ENCODE results near the gene TRMT61A. TPM values are rescaled to one million over a fixed set of nuclear protein-coding genes. Genes with fewer than 3 reads are reported as not detected.

Gene TRMT61A
- total and polyA plus RNA-seq, 9 donors = 6.4 to 9.1 (median 7.8) TPM

- Histone ChIP-seq H3K27me3 (ENCODE audit: control insufficient read depth, insufficient read depth, low read length) (no peaks in the 10 kb centered on the region), H3K4me3 (ENCODE audit: low read length) (no peak overlapping the region), H3K4me1 (ENCODE audit: control insufficient read depth, insufficient read depth, low read length) (peaks cover 54% of the 10 kb centered on the region), H3K36me3 (ENCODE audit: control insufficient read depth, insufficient read depth, low read length) (peaks cover 16% of the 10 kb centered on the region), H3K9me3 (replicated peaks; ENCODE audit: control insufficient read depth, low read depth, low read length) (no peaks in the 10 kb centered on the region), H3K27ac (ENCODE audit: low read length) (peak overlapping the region; percentile 25)
- 81% methylated on average over 8 of the region's 16 CpGs for WGBS (ENCODE audit: insufficient coverage)
- peak; percentile 32 for DNase-seq
These were observed 29.3 kb downstream of the TRMT61A start for GRCh38 chr14:103558071-103558882.

DNA sequence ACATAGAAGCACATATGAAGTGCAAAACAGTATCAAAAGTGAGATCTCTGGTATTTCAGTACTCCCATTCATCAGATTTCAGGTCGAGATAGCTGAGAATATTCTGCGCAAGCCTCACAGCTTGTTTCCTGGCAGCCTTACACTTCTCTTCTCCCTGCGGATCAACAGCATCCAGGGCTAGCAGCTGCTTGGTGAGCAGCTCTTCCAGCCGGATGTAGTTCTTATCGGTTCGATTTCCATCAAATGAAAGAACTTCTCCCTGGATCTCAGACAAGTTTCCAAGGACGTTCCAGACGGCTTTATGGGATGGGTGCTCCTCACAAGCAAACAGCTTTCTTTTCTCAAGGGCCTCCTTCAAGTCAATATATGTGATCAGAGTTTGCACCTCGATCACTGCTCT, 30.8 kb downstream of the TRMT61A start:
- Histone ChIP-seq H3K27ac (ENCODE audit: low read length) (no peak overlapping the region), H3K9me3 (replicated peaks; ENCODE audit: control insufficient read depth, low read depth, low read length) (no peaks in the 10 kb centered on the region), H3K4me3 (ENCODE audit: low read length) (no peak overlapping the region), H3K4me1 (ENCODE audit: control insufficient read depth, insufficient read depth, low read length) (peaks cover 50% of the 10 kb centered on the region), H3K36me3 (ENCODE audit: control insufficient read depth, insufficient read depth, low read length) (peaks cover 16% of the 10 kb centered on the region), H3K27me3 (ENCODE audit: control insufficient read depth, insufficient read depth, low read length) (no peaks in the 10 kb centered on the region)
- DNase-seq = peak; percentile 85
- WGBS (ENCODE audit: insufficient coverage) = 31% methylated on average over 8 of the region's 9 CpGs

DNA sequence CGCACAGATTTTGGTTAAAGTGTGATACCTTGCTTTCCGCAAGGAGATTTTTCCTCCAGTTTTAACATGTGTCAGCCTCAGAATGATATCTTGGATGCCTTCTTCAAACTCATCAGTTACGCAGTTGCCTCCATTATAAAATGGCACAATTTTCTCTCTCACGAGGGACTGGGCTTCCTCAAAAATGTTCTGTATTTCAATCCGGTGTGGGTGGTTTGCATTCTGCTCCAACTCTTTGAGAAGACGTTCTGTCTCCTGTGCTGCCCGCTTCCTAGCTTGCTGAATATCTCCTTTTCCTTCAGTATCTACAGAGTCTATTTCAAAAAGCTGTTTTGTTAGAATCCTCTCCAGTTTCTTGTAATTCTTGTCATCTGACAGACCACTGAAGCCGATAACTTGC, 31.7 kb downstream of the TRMT61A start:
- Histone ChIP-seq H3K9me3 (replicated peaks; ENCODE audit: control insufficient read depth, low read depth, low read length) (no peaks in the 10 kb centered on the region), H3K27me3 (ENCODE audit: control insufficient read depth, insufficient read depth, low read length) (no peaks in the 10 kb centered on the region), H3K4me1 (ENCODE audit: control insufficient read depth, insufficient read depth, low read length) (peaks cover 44% of the 10 kb centered on the region), H3K27ac (ENCODE audit: low read length) (peak overlapping the region; percentile 87), H3K36me3 (ENCODE audit: control insufficient read depth, insufficient read depth, low read length) (peaks cover 16% of the 10 kb centered on the region), H3K4me3 (ENCODE audit: low read length) (peak overlapping the region; percentile 95)
- WGBS (ENCODE audit: insufficient coverage) = 95% methylated on average over 2 of the region's 8 CpGs
- DNase-seq = peak; percentile 19

- 4% methylated on average over 24 of the region's 36 CpGs for WGBS (ENCODE audit: insufficient coverage)
- H3K4me1 ChIP-seq (ENCODE audit: control insufficient read depth, insufficient read depth, low read length) = peaks cover 40% of the 10 kb centered on the region
- peak; percentile 83 for DNase-seq
These were observed 32.6 kb downstream of the TRMT61A start for GRCh38 chr14:103561381-103562178.

GRCh38 chr14:103562179-103562428, 33.1 kb downstream of the TRMT61A start:
- H3K4me3 ChIP-seq (ENCODE audit: low read length) = peak overlapping the region; percentile 95
- peak overlapping the region; percentile 87 for H3K27ac ChIP-seq (ENCODE audit: low read length)
- DNase-seq = peak; percentile 66
- no peaks in the 10 kb centered on the region for H3K27me3 ChIP-seq (ENCODE audit: control insufficient read depth, insufficient read depth, low read length)
- no peaks in the 10 kb centered on the region for H3K9me3 ChIP-seq (replicated peaks; ENCODE audit: control insufficient read depth, low read depth, low read length)
- WGBS (ENCODE audit: insufficient coverage) = under 1% methylated on average over 25 of the region's 25 CpGs
- H3K4me1 ChIP-seq (ENCODE audit: control insufficient read depth, insufficient read depth, low read length) = peaks cover 40% of the 10 kb centered on the region
- peaks cover 21% of the 10 kb centered on the region for H3K36me3 ChIP-seq (ENCODE audit: control insufficient read depth, insufficient read depth, low read length)

More at GRCh38 chr14:103561381-103562178, 32.6 kb downstream of the TRMT61A start:
- H3K9me3 ChIP-seq (replicated peaks; ENCODE audit: control insufficient read depth, low read depth, low read length) = no peaks in the 10 kb centered on the region
- H3K27ac ChIP-seq (ENCODE audit: low read length) = peak overlapping the region; percentile 87
- peaks cover 19% of the 10 kb centered on the region for H3K36me3 ChIP-seq (ENCODE audit: control insufficient read depth, insufficient read depth, low read length)
- peak overlapping the region; percentile 95 for H3K4me3 ChIP-seq (ENCODE audit: low read length)
- no peaks in the 10 kb centered on the region for H3K27me3 ChIP-seq (ENCODE audit: control insufficient read depth, insufficient read depth, low read length)

DNA sequence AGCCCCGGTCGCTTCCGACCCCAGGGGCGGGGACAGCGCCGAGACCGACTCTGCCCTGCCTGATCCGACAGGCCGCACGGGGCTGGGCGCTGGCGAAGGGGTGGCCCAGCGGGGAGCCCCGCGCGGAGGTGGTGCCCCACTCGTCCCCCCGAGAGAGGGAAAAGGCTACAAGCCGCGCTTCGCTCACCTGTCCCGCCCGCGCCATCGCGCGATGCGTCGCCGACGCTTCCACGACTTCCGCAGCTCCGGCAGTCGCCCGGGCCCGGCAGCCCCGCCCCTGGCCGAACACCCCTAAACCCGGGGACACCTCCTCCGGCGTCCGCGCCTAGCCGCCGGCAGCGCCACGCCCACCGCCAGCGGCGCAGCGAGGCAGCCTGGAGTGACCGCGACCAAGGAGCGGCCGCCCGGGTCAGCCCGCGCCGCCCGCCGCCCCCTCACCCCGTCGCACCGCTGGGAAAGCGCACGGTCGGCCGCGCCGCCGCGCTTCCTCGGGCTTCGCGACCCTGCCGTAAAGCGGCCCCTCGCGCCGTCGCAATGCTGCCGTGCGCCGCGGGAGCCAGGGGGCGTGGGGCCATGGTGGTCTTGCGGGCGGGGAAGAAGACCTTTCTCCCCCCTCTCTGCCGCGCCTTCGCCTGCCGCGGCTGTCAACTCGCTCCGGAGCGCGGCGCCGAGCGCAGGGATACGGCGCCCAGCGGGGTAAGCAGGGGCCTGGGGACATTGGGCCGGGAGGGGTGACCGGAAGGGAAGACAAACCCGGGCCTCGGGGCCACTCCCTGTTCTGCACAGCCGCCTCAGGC, 33.6 kb downstream of the TRMT61A start, which contains the start of the genes BAG5 and COA8:
BAG5 (minus strand) TSS at position 229 of the 797 bp plus-strand sequence. CDS start 1,493 bp downstream, outside the sequence.
COA8 (plus strand) TSS at position 532 of the 797 bp plus-strand sequence; CDS start at position 574, 42 bp downstream.
- H3K27me3 ChIP-seq (ENCODE audit: control insufficient read depth, insufficient read depth, low read length) = no peaks in the 10 kb centered on the region
- peak within 1 kb of the TSS; percentile 95 for H3K4me3 ChIP-seq (ENCODE audit: low read length)
- H3K4me1 ChIP-seq (ENCODE audit: control insufficient read depth, insufficient read depth, low read length) = peaks cover 37% of the 10 kb centered on the region
- no peaks in the 10 kb centered on the region for H3K9me3 ChIP-seq (replicated peaks; ENCODE audit: control insufficient read depth, low read depth, low read length)
- DNase-seq = peak; percentile 94
- peaks cover 21% of the 10 kb centered on the region for H3K36me3 ChIP-seq (ENCODE audit: control insufficient read depth, insufficient read depth, low read length)
- H3K27ac ChIP-seq (ENCODE audit: low read length) = peak within 1 kb of the TSS; percentile 87
- WGBS (ENCODE audit: insufficient coverage) = 0% methylated on average over 105 of the region's 109 CpGs

DNA sequence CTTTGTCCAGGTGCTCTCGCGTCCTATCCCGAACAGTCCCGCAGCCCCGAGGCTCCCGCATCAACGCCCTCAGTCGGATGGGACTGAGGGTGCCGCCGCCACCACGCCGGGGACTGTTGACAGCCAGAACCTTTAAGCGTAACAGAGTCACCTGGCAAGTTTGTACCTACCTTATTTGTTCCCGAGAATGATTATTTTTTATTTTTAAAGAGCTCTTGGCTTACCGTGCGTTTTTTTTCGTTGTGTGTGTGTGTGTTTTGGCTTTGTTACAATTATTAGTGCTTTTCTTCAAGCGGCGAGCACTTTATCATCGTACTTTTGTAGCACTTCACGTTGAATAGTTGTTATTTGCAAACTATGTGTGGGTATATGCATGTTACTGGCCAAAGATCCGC, 34.2 kb downstream of the TRMT61A start:
- peak overlapping the region; percentile 67 for H3K27ac ChIP-seq (ENCODE audit: low read length)
- H3K4me1 ChIP-seq (ENCODE audit: control insufficient read depth, insufficient read depth, low read length) = peaks cover 34% of the 10 kb centered on the region
- peak overlapping the region; percentile 93 for H3K4me3 ChIP-seq (ENCODE audit: low read length)
- no peaks in the 10 kb centered on the region for H3K9me3 ChIP-seq (replicated peaks; ENCODE audit: control insufficient read depth, low read depth, low read length)
- H3K27me3 ChIP-seq (ENCODE audit: control insufficient read depth, insufficient read depth, low read length) = no peaks in the 10 kb centered on the region
- DNase-seq = no peak
- peaks cover 26% of the 10 kb centered on the region for H3K36me3 ChIP-seq (ENCODE audit: control insufficient read depth, insufficient read depth, low read length)
- WGBS (ENCODE audit: insufficient coverage) = 0% methylated on average over 15 of the region's 22 CpGs

GRCh38 chr14:103563844-103564505, 35.0 kb downstream of the TRMT61A start:
- Histone ChIP-seq H3K27ac (ENCODE audit: low read length) (no peak overlapping the region), H3K27me3 (ENCODE audit: control insufficient read depth, insufficient read depth, low read length) (no peaks in the 10 kb centered on the region), H3K4me1 (ENCODE audit: control insufficient read depth, insufficient read depth, low read length) (peaks cover 29% of the 10 kb centered on the region), H3K36me3 (ENCODE audit: control insufficient read depth, insufficient read depth, low read length) (peaks cover 22% of the 10 kb centered on the region), H3K4me3 (ENCODE audit: low read length) (peak overlapping the region; percentile 93), H3K9me3 (replicated peaks; ENCODE audit: control insufficient read depth, low read depth, low read length) (no peaks in the 10 kb centered on the region)
- WGBS (ENCODE audit: insufficient coverage) = 56% methylated on average over 13 of the region's 21 CpGs
- no peak for DNase-seq

GRCh38 chr14:103568952-103569351, 40.0 kb downstream of the TRMT61A start:
- no peaks in the 10 kb centered on the region for H3K27me3 ChIP-seq (ENCODE audit: control insufficient read depth, insufficient read depth, low read length)
- peaks cover 4% of the 10 kb centered on the region for H3K4me1 ChIP-seq (ENCODE audit: control insufficient read depth, insufficient read depth, low read length)
- no peaks in the 10 kb centered on the region for H3K9me3 ChIP-seq (replicated peaks; ENCODE audit: control insufficient read depth, low read depth, low read length)
- no peak overlapping the region for H3K27ac ChIP-seq (ENCODE audit: low read length)
- peaks cover 22% of the 10 kb centered on the region for H3K36me3 ChIP-seq (ENCODE audit: control insufficient read depth, insufficient read depth, low read length)
- DNase-seq = no peak
- H3K4me3 ChIP-seq (ENCODE audit: low read length) = no peak overlapping the region
- 77% methylated on average over 2 of the region's 8 CpGs for WGBS (ENCODE audit: insufficient coverage)
